Activated naive CD4-positive, alpha-beta T cell treated with anti-CD3 and anti-CD28 coated beads, Interleukin-2, amount 10 ng/mL, durations not matched to agents 7 days and 5 days (primary cell): ENCODE results near the gene IFITM10.
"Not testable (repeated sequence)": the region's sequence is repeated elsewhere in the genome, so short reads cannot be mapped to it uniquely, and the experiment has no call there.

Experiments
- CTCF ChIA-PET: fragments of 350-600 bp; sonication (Branson Sonifier 250); formaldehyde crosslinking; loops from one replicate; lab custom pipeline; 2021; ENCODE audit warnings: antibody characterized with exemption; lab: Charles Lee
- DNase-seq: peaks from one replicate; pipeline ENCODE4 v3.0.0-alpha.2; 2020
- H3K27ac Mint-ChIP-seq: one replicate; pipeline ENCODE4 v1.8.0; 2021; ENCODE audit warnings: mild to moderate bottlenecking, moderate library complexity, mixed read lengths
- H3K27me3 Mint-ChIP-seq: one replicate; pipeline ENCODE4 v1.8.0; 2021; ENCODE audit warnings: mild to moderate bottlenecking, mixed read lengths
- H3K36me3 Mint-ChIP-seq: one replicate; pipeline ENCODE4 v1.8.0; 2021; ENCODE audit warnings: mixed read lengths
- H3K4me1 Mint-ChIP-seq: one replicate; pipeline ENCODE4 v1.8.0; 2021; ENCODE audit warnings: mixed read lengths
- H3K4me3 Mint-ChIP-seq: one replicate; pipeline ENCODE4 v1.8.0; 2021; ENCODE audit warnings: mild to moderate bottlenecking, moderate library complexity, mixed read lengths
- H3K9me3 Mint-ChIP-seq: one replicate; pipeline ENCODE4 v1.8.0; 2021; ENCODE audit warnings: mixed read lengths

IFITM10 gene

DNA sequence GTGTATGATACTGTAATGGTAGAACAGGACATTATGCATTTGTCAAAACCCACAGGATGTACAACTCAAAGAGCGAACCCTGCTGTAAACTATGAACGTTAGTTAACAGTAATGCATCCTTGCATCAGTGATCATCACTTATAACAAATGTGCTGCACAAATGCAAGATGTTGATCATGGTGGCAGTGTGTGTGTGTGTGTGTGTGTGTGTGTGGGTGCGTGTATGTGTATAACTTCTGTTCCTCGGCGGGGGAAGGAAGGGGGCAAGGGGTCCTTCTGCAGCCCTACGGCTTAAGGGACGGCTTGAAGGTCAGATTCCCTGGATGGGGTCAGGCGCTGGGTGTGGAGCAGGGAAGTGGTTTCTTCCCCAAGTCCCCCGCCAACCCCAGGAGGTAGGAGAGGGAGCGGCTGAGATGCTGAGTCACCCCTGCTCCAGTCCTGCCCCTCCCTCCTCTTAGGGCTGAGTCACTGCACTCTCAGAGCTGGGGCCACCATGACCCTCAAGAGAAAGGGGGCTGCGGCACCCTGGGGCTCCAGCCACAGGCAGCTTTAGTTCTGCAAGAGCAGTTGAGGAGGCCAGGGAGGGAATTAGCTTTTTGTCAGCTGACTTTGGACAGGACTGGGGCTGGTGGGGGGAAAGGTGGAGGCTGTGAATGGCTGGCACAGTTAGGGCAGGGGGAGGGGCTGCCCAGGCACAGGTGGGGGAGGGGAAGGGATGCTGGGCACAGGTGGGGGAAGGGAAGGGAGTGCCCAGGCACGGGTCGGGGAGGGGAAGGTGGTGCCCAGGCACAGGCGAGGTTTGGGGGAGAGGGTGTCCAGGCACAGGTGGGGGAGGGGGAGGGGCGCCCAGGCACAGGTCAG, 22.1 kb upstream of the IFITM10 start:
- Mint-ChIP-seq H3K4me1 (peaks cover 17% of the 10 kb centered on the region), H3K36me3 (no peaks in the 10 kb centered on the region), H3K4me3 (no peak overlapping the region), H3K9me3 (no peaks in the 10 kb centered on the region), H3K27me3 (peaks cover 35% of the 10 kb centered on the region), H3K27ac (no peak overlapping the region)
- peak; percentile 56 for DNase-seq
- CTCF ChIA-PET, result interaction anchor here (0.8 to 2.2 kb wide), 7 partner anchors 8 to 79 kb away, joined by 3 to 14 read pairs (median 5); partner anchors contain the start of gene CTSD

DNA sequence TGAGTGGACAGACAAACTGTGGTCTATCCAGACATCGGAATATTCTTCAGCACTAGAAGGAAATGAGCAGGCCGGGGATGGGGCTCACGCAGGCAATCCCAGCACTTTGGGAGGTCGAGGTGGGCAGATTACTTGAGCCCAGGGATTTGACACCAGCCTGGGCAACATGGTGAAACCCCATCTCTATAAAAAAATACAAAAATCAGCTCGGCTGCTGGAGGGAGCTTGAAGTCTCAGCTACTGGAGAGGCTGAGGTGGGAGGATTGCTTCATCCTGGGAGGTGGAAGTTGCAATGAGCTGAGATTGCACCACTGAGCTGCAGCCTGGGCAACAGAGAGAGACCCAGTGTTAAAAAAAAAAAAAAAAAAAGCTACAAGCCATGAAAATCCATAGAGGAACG, 21.3 kb upstream of the IFITM10 start:
- Mint-ChIP-seq H3K36me3 (no peaks in the 10 kb centered on the region), H3K27ac (no peak overlapping the region), H3K27me3 (peaks cover 28% of the 10 kb centered on the region), H3K4me1 (peaks cover 17% of the 10 kb centered on the region), H3K4me3 (no peak overlapping the region), H3K9me3 (no peaks in the 10 kb centered on the region)
- CTCF ChIA-PET, result interaction anchor here (0.6 to 1.3 kb wide), 4 partner anchors 14 to 1959 kb away, joined by 3 to 5 read pairs (median 4); no protein-coding TSS in a partner anchor
- peak; percentile 1 for DNase-seq

DNA sequence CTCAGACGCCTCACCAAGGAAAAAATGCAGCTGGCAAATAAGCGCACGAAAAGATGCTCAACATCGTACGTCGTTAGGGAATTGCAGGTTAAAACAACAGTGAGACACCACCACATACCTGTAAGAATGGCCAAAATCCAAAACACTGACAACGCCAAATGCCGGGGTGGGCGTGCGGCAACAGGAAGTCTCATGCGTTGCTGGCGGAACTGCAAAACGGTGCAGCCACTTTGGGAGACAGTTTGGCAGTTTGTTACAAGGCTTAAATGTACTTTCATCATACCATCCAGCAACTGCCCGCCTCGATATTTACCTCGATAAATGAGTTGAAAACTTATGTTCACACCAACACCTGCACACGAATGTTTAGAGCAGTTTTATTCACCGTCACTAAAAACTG, 20.9 kb upstream of the IFITM10 start:
- Mint-ChIP-seq H3K9me3 (no peaks in the 10 kb centered on the region), H3K4me1 (peaks cover 17% of the 10 kb centered on the region), H3K27me3 (peaks cover 24% of the 10 kb centered on the region), H3K4me3 (no peak overlapping the region), H3K27ac (no peak overlapping the region), H3K36me3 (no peaks in the 10 kb centered on the region)
- CTCF ChIA-PET, result interaction anchor here (0.6 to 1.3 kb wide), 5 partner anchors 14 to 1960 kb away, joined by 3 to 5 read pairs (median 3); no protein-coding TSS in a partner anchor
- peak; percentile 6 for DNase-seq

- no peak overlapping the region for H3K27ac Mint-ChIP-seq
- no peak overlapping the region for H3K4me3 Mint-ChIP-seq
- DNase-seq, result no peak
- H3K9me3 Mint-ChIP-seq, result no peaks in the 10 kb centered on the region
- H3K36me3 Mint-ChIP-seq, result no peaks in the 10 kb centered on the region
- CTCF ChIA-PET, result interaction anchor here (0.6 to 1.9 kb wide), 2 partner anchors 13 to 80 kb away, joined by 3 to 5 read pairs; no protein-coding TSS in a partner anchor
- H3K27me3 Mint-ChIP-seq, result peaks cover 24% of the 10 kb centered on the region
- H3K4me1 Mint-ChIP-seq, result peaks cover 17% of the 10 kb centered on the region
Observed at GRCh38 chr11:1770528-1770927, 20.1 kb upstream of the IFITM10 start.

DNA sequence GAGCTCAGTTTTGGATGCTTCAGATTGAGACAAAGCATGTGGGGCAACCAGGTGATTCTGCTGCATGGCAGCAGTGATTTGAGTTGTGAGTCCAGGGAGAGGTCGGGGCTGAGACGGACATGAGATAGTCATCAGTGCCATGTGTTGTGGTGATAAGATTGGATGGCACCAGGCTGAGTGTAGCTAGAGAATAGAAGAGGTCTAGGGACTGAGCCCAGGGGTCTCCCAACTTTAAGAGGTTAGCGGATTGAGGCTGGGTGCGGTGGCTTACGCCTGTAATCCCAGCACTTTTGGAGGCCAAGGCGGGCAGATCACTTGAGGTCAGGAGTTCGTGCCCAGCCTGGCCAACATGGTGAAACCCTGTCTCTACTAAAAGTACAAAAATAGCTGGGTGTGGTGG, 19.7 kb upstream of the IFITM10 start:
- Mint-ChIP-seq H3K9me3 (no peaks in the 10 kb centered on the region), H3K36me3 (no peaks in the 10 kb centered on the region), H3K27me3 (peaks cover 22% of the 10 kb centered on the region), H3K4me1 (peaks cover 17% of the 10 kb centered on the region), H3K4me3 (no peak overlapping the region), H3K27ac (no peak overlapping the region)
- CTCF ChIA-PET, result interaction anchor here (1.9 kb wide), 1 partner anchor 12 kb away, joined by 5 read pairs; no protein-coding TSS in a partner anchor
- no peak for DNase-seq

DNA sequence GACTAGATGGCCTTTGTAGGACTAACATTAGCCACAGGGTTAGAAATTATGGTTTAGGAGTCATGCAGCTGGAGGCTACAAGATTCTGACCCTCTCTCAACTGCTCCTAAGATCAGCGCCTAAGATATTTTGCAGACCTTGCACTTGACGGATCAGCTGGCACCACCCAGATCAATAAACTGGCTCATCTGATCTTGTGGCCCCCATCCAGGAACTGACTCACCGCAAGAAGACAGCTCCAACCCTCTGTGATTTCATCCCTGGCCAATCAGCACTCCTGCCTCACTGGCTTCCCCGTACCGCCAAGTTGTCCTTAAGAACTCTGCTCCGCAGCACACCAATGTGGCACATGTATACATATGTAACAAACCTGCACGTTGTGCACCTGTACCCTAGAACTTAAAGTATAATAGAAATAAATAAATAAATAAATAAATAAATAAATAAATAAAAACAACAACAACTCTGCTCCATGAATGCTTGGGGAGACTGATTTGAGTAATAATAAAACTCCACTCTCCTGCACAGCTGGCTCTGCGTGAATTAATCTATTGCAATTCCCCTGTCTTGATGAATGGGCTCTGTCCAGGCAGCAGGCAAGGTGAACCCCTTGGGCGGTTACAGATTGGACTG, 19.0 kb upstream of the IFITM10 start:
- Mint-ChIP-seq H3K27me3 (peaks cover 17% of the 10 kb centered on the region), H3K4me1 (peaks cover 20% of the 10 kb centered on the region)
- not testable (repeated sequence) for H3K4me3 Mint-ChIP-seq, H3K27ac Mint-ChIP-seq, H3K9me3 Mint-ChIP-seq, H3K36me3 Mint-ChIP-seq
- CTCF ChIA-PET, result interaction anchor here (1.9 kb wide), 1 partner anchor 12 kb away, joined by 5 read pairs; no protein-coding TSS in a partner anchor
- peak; percentile 10 for DNase-seq

GRCh38 chr11:1768141-1768469, 17.7 kb upstream of the IFITM10 start:
- Mint-ChIP-seq H3K27ac (no peak overlapping the region), H3K36me3 (no peaks in the 10 kb centered on the region), H3K27me3 (peaks cover 12% of the 10 kb centered on the region), H3K9me3 (no peaks in the 10 kb centered on the region), H3K4me3 (no peak overlapping the region), H3K4me1 (peaks cover 18% of the 10 kb centered on the region)
- CTCF ChIA-PET, result no interaction called here
- DNase-seq, result peak; percentile 10

- CTCF ChIA-PET, result no interaction called here
- Mint-ChIP-seq H3K36me3 (no peaks in the 10 kb centered on the region), H3K27ac (no peak overlapping the region), H3K4me3 (no peak overlapping the region), H3K9me3 (no peaks in the 10 kb centered on the region), H3K27me3 (peaks cover 12% of the 10 kb centered on the region), H3K4me1 (peaks cover 19% of the 10 kb centered on the region)
- peak; percentile 7 for DNase-seq
Observed at GRCh38 chr11:1767399-1768140, 17.2 kb upstream of the IFITM10 start.

GRCh38 chr11:1766719-1767398, 16.5 kb upstream of the IFITM10 start:
- CTCF ChIA-PET, result interaction anchor here (2.1 kb wide), 1 partner anchor 73 kb away, joined by 10 read pairs; no protein-coding TSS in a partner anchor
- peaks cover 19% of the 10 kb centered on the region for H3K4me1 Mint-ChIP-seq
- no peak overlapping the region for H3K4me3 Mint-ChIP-seq
- peaks cover 4% of the 10 kb centered on the region for H3K36me3 Mint-ChIP-seq
- H3K27ac Mint-ChIP-seq, result no peak overlapping the region
- DNase-seq, result peak; percentile 13
- peaks cover 12% of the 10 kb centered on the region for H3K27me3 Mint-ChIP-seq
- H3K9me3 Mint-ChIP-seq, result no peaks in the 10 kb centered on the region

DNA sequence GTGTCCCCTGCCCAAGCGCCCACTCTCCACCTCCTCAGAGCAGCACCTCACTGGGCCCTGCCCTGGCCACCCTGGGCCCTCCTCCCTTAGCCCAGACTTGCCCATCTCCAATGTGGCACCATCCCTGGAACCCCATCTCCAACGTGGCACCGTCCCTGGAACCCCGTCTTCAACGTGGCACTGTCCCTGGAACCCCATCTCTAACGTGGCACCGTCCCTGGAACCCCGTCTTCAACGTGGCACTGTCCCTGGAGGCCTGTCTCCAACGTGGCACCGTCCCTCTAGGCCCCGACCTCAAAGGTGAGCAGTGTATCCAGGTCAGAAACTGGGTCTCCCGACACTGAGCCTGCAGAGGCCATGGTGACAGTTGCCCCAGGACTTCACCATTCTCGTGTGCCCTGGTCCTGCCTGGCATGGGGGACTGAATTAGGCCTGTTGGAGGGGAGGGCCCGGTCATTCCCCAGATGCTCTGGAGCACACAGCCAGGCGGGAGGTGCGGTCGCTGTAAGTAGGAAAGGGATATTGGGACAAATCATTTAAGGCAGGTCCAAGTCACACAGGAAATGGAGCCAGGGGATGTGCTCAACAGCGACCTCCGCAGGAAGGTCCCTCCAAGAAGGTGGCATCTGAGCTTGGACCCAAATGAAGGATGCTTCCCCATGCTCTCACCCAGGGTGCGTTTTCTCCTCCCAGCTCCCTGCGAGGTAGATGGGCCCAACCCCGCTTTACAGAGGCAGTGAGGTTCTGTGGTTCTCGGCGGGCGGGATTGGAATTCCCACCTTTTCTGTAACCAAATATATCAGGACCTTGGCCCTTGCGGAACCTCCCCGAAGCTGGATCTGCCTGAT, 15.7 kb upstream of the IFITM10 start:
- no peak overlapping the region for H3K4me3 Mint-ChIP-seq
- CTCF ChIA-PET, result interaction anchor here (2.1 kb wide), 1 partner anchor 72 kb away, joined by 10 read pairs; no protein-coding TSS in a partner anchor
- no peaks in the 10 kb centered on the region for H3K9me3 Mint-ChIP-seq
- H3K27me3 Mint-ChIP-seq, result peaks cover 12% of the 10 kb centered on the region
- H3K4me1 Mint-ChIP-seq, result peaks cover 21% of the 10 kb centered on the region
- peak; percentile 33 for DNase-seq
- H3K27ac Mint-ChIP-seq, result no peak overlapping the region
- peaks cover 7% of the 10 kb centered on the region for H3K36me3 Mint-ChIP-seq

DNA sequence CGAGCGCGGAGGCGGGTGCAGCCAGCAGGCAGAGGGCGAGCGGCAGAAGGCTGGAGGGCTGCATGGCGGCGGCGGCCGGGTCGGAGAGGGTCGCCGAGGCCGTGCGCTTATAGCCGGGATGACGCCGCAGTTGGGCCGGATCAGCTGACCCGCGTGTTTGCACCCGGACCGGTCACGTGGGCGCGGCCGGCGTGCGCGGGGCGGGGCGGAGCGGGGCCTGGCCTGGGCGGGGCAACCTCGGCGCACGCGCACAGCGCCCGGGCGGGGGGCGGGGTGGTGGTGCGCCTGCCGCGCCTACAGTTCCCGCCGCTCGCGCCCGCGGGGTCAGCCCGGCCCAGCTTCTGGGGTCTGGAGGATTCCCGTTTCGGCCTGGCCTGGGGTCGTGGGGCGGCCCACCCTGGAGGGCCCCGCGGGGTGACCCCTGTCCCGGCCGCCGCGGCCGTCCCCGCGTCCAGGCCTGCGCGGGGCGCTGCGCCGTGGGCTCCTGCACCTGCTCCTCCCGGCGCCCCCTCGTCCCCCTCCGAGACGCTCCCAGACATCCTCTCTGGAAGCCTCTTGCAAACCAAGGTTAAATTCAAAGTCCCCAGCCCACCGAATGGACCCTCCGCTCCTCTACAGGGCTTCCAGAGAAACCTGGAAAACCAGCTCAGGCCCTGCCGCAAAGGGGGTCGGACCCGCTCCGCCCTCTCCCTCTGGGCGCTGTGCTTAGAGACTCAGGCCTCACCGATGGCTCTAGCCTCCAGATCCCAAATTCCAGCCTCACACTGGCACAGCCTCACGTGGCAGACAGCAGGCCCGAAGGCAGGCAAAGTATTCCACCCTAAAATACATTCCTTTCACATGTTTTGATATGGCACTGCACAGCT, 13.6 kb upstream of the IFITM10 start, which contains the start of gene CTSD:
TSS of gene CTSD (minus strand) at position 132 of the 866 bp plus-strand sequence. CDS start at position 64, 68 bp downstream.
- CTCF ChIA-PET, result interaction anchor here (1.5 kb wide), 1 partner anchor 9 kb away, joined by 6 read pairs; no protein-coding TSS in a partner anchor

DNA sequence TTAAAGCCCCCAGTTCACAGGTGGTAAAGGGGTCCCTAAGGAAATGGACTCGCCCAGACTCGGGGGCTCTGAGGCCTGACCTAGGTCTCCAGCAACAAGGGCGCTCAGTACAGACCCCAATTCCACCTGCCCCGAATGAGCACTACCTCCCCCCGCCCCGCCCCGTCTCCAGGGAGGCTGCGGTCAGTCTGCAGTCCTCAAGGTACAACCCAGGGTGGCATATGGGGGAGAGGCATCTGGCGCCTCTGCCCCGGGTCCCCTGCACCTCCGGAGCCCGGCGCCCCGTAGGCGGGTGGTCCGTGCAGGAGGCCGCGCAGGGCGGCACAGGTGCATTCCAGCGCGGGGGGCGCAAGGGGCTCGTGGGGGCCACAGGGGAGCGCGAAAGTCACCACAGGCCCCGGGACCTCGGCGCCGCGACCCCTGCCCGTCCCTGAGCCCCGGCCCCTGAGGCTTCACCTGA, 13.0 kb upstream of the IFITM10 start:
- peaks cover 14% of the 10 kb centered on the region for H3K36me3 Mint-ChIP-seq
- H3K27me3 Mint-ChIP-seq, result no peaks in the 10 kb centered on the region
- DNase-seq, result peak; percentile 44
- peak overlapping the region; percentile 70 for H3K4me3 Mint-ChIP-seq
- CTCF ChIA-PET, result interaction anchor here (1.5 kb wide), 1 partner anchor 9 kb away, joined by 6 read pairs; no protein-coding TSS in a partner anchor
- peak overlapping the region; percentile 42 for H3K27ac Mint-ChIP-seq
- H3K4me1 Mint-ChIP-seq, result peaks cover 38% of the 10 kb centered on the region
- no peaks in the 10 kb centered on the region for H3K9me3 Mint-ChIP-seq

More for the DNA sequence above, 13.6 kb upstream of the IFITM10 start, which contains the start of gene CTSD:
- Mint-ChIP-seq H3K36me3 (peaks cover 14% of the 10 kb centered on the region), H3K4me3 (peak within 1 kb of the TSS; percentile 83), H3K27ac (peak within 1 kb of the TSS; percentile 91), H3K4me1 (peaks cover 32% of the 10 kb centered on the region), H3K9me3 (no peaks in the 10 kb centered on the region), H3K27me3 (peaks cover 3% of the 10 kb centered on the region)
- DNase-seq, result peak; percentile 90
